GM23338 (cell line): ENCODE results near the gene SLC6A19. TPM values are rescaled to one million over a fixed set of nuclear protein-coding genes. Genes with fewer than 3 reads are reported as not detected.

Experiments
- ATAC-seq: fragments of 200-7000 bp; cut with Tn5 transposase; 3 replicates; pipeline ENCODE4 v1.9.1; 2020
- DNase-seq: peaks from one replicate; pipeline ENCODE4 v3.0.0-alpha.2; 2015; ENCODE audit warnings: low spot score
- H2AFZ ChIP-seq: fragments of 200-600 bp; sonication (generic); 2 replicates; pipeline ENCODE4 v1.8.0; 2016; ENCODE audit warnings: antibody characterized with exemption, mild to moderate bottlenecking, moderate library complexity
- H3F3A ChIP-seq: fragments of 200-600 bp; sonication (generic); replicated peaks from 2 replicates; pipeline ENCODE4 v1.8.0; 2017; ENCODE audit warnings: antibody characterized with exemption, mixed run types, low read depth
- H3K27ac ChIP-seq: fragments of 200-600 bp; sonication (generic); 2 replicates; pipeline ENCODE4 v1.6.1; 2016; ENCODE audit warnings: low read depth
- H3K27me3 ChIP-seq: fragments of 200-600 bp; sonication (generic); 2 replicates; pipeline ENCODE4 v1.8.0; 2016; ENCODE audit warnings: mild to moderate bottlenecking, mixed run types, moderate library complexity; ENCODE audit not compliant: insufficient read depth
- H3K36me3 ChIP-seq: fragments of 200-600 bp; sonication (generic); 2 replicates; pipeline ENCODE4 v1.8.0; 2016; ENCODE audit warnings: mild to moderate bottlenecking; ENCODE audit not compliant: insufficient read depth
- H3K4me1 ChIP-seq: fragments of 200-600 bp; sonication (generic); 2 replicates; pipeline ENCODE4 v1.8.0; 2016; ENCODE audit warnings: mild to moderate bottlenecking, moderate library complexity; ENCODE audit not compliant: insufficient read depth
- H3K4me2 ChIP-seq: fragments of 200-600 bp; sonication (generic); 2 replicates; pipeline ENCODE4 v1.7.1; 2017; ENCODE audit warnings: mixed run types
- H3K4me3 ChIP-seq: fragments of 200-600 bp; sonication (generic); 2 replicates; pipeline ENCODE4 v1.6.1; 2016; ENCODE audit warnings: mixed run types
- H3K79me2 ChIP-seq: fragments of 200-600 bp; sonication (generic); replicated peaks from 2 replicates; pipeline ENCODE4 v1.8.0; 2017; ENCODE audit warnings: mild to moderate bottlenecking; ENCODE audit not compliant: insufficient read depth
- H3K9me2 ChIP-seq: fragments of 200-600 bp; sonication (generic); 2 replicates; pipeline ENCODE4 v1.8.0; 2017; ENCODE audit not compliant: insufficient read depth
- H4K20me1 ChIP-seq: fragments of 200-600 bp; sonication (generic); replicated peaks from 2 replicates; pipeline ENCODE4 v1.8.0; 2017; ENCODE audit warnings: mild to moderate bottlenecking; ENCODE audit not compliant: insufficient read depth
- H3K27ac Mint-ChIP-seq: 2 replicates; pipeline ENCODE4 v1.8.0; 2020; ENCODE audit warnings: inconsistent platforms, mild to moderate bottlenecking, moderate library complexity, mixed read lengths
- H3K27me3 Mint-ChIP-seq: 3 replicates; pipeline ENCODE4 v1.8.0; 2022; ENCODE audit warnings: low read depth, mild to moderate bottlenecking, moderate library complexity, mixed read lengths, inconsistent platforms; ENCODE audit not compliant: insufficient read depth, poor library complexity
- H3K36me3 Mint-ChIP-seq: 3 replicates; pipeline ENCODE4 v1.8.0; 2021; ENCODE audit warnings: low read depth, mild to moderate bottlenecking, inconsistent platforms, moderate library complexity, mixed read lengths
- H3K4me1 Mint-ChIP-seq: 3 replicates; pipeline ENCODE4 v1.8.0; 2020; ENCODE audit warnings: mild to moderate bottlenecking, inconsistent platforms, mixed read lengths
- H3K4me3 Mint-ChIP-seq: 3 replicates; pipeline ENCODE4 v1.8.0; 2021; ENCODE audit warnings: moderate library complexity, mild to moderate bottlenecking, inconsistent platforms, mixed read lengths
- H3K9me3 Mint-ChIP-seq: 3 replicates; pipeline ENCODE4 v1.8.0; 2020; ENCODE audit warnings: moderate library complexity, mild to moderate bottlenecking, inconsistent platforms, mixed read lengths
- CREB1 ChIP-seq: fragments of 250-450 bp; sonication (Bioruptor Pico); IDR thresholded peaks from 2 replicates; pipeline ENCODE4 v1.5.0; 2020; ENCODE audit warnings: low read depth, mild to moderate bottlenecking, moderate library complexity
- EZH2 ChIP-seq: fragments of 200-600 bp; sonication (generic); IDR thresholded peaks from one replicate; pipeline ENCODE4 v1.8.0; 2017; ENCODE audit warnings: antibody characterized with exemption, mild to moderate bottlenecking, low read depth; ENCODE audit not compliant: unreplicated experiment
- EZH2phosphoT487 ChIP-seq: fragments of 200-600 bp; sonication (generic); IDR thresholded peaks from one replicate; pipeline ENCODE4 v1.8.1; 2018; ENCODE audit warnings: antibody characterized with exemption; ENCODE audit not compliant: unreplicated experiment
- JUNB ChIP-seq: IDR thresholded peaks from one replicate; pipeline ENCODE4 v1.6.1; 2016; ENCODE audit warnings: antibody characterized with exemption; ENCODE audit not compliant: unreplicated experiment
- NANOG ChIP-seq: IDR thresholded peaks from 2 replicates; pipeline ENCODE4 v1.6.1; 2016; ENCODE audit warnings: antibody characterized with exemption, borderline replicate concordance
- POLR2AphosphoS5 ChIP-seq: IDR thresholded peaks from 2 replicates; pipeline ENCODE4 v1.6.1; 2016; ENCODE audit warnings: antibody characterized with exemption, low read depth
- STAT1 ChIP-seq: IDR thresholded peaks from one replicate; pipeline ENCODE4 v1.6.1; 2016; ENCODE audit warnings: antibody characterized with exemption; ENCODE audit not compliant: unreplicated experiment
- ZNF114 ChIP-seq: fragments of 250-450 bp; sonication (Bioruptor Pico); IDR thresholded peaks from 2 replicates; pipeline ENCODE4 v1.5.0; 2020; ENCODE audit warnings: mild to moderate bottlenecking, moderate library complexity
- ZNF331 ChIP-seq: fragments of 250-450 bp; sonication (Bioruptor Pico); IDR thresholded peaks from 2 replicates; pipeline ENCODE4 v1.5.0; 2020; ENCODE audit warnings: low read depth, mild to moderate bottlenecking, moderate library complexity
- polyA plus RNA-seq: library from polyadenylated mRNA; unstranded; fragments of >200 nt; fragmentation: Nextera tagmentation; extraction: Ambion mirVana; gene quantifications from 2 replicates; pipeline ENCODE4 v1.2.1, GENCODE V29; 2016
- total RNA-seq: library from RNA; depleted of rRNA; stranded (reverse); fragments of >200 nt; shearing (Covaris generic); gene quantifications from 2 replicates; pipeline ENCODE4 v1.2.3, GENCODE V29; 2014
- TF ChIP-seq, protein P1 (sequence below): fragments of 250-450 bp; sonication (Bioruptor Pico); IDR thresholded peaks from 2 replicates; pipeline ENCODE4 v1.5.0; 2020; ENCODE audit warnings: mild to moderate bottlenecking, moderate library complexity
- TF ChIP-seq, protein P2 (sequence below), 2 experiments: fragments of 200-600 bp in 1 of 2; sonication (generic) in 1 of 2; conservative IDR thresholded peaks; 2 replicates each; pipeline versions ENCODE4 v1.5.1 to v1.6.1; 2016 to 2017; ENCODE audit warnings: antibody characterized with exemption in 2 of 2, low read depth in 2 of 2, mild to moderate bottlenecking in 2 of 2, moderate library complexity in 1 of 2
- TF ChIP-seq, protein P3 (sequence below): IDR thresholded peaks from one replicate; pipeline ENCODE4 v1.6.1; 2018; ENCODE audit warnings: antibody characterized with exemption; ENCODE audit not compliant: unreplicated experiment
- TF ChIP-seq, protein P4 (sequence below): IDR thresholded peaks from 2 replicates; pipeline ENCODE4 v1.6.1; 2016; ENCODE audit warnings: antibody characterized with exemption

The SLC6A19 gene
- total and polyA plus RNA-seq, 2 experiments from 2014 or later: not detected

DNA sequence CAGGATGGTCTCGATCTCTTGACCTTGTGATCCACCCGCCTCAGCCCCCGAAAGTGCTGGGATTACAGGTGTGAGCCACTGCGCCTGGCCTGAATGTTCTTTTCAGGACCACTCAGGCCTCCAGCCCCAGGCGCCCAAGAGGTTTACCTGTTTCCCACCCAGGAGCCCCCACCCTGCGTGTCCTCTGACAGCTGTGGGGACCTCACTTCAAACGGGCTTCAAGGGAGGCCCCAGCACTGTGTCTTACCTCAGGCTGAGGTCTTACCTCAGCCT, 19.1 kb upstream of the SLC6A19 start:
- H3K9me2 ChIP-seq: no peaks in the 10 kb centered on the region

More for the DNA sequence above, 19.1 kb upstream of the SLC6A19 start:
- H3K4me3 Mint-ChIP-seq: no peak overlapping the region
- ATAC-seq: no peak
- no peak overlapping the region for H3K27ac Mint-ChIP-seq
- H3K27me3 Mint-ChIP-seq: peaks cover 5% of the 10 kb centered on the region
- H3K27me3 ChIP-seq: no peaks in the 10 kb centered on the region
- TF ChIP-seq POLR2AphosphoS5 (no peak), ZNF331 (CRISPR knock-in tag) (no peak), STAT1 (no peak), EZH2phosphoT487 (no peak), JUNB (no peak), EZH2 (no peak), CREB1 (CRISPR knock-in tag) (no peak), ZNF114 (CRISPR knock-in tag) (no peak), NANOG (no peak)
- TF ChIP-seq, protein P1, sequence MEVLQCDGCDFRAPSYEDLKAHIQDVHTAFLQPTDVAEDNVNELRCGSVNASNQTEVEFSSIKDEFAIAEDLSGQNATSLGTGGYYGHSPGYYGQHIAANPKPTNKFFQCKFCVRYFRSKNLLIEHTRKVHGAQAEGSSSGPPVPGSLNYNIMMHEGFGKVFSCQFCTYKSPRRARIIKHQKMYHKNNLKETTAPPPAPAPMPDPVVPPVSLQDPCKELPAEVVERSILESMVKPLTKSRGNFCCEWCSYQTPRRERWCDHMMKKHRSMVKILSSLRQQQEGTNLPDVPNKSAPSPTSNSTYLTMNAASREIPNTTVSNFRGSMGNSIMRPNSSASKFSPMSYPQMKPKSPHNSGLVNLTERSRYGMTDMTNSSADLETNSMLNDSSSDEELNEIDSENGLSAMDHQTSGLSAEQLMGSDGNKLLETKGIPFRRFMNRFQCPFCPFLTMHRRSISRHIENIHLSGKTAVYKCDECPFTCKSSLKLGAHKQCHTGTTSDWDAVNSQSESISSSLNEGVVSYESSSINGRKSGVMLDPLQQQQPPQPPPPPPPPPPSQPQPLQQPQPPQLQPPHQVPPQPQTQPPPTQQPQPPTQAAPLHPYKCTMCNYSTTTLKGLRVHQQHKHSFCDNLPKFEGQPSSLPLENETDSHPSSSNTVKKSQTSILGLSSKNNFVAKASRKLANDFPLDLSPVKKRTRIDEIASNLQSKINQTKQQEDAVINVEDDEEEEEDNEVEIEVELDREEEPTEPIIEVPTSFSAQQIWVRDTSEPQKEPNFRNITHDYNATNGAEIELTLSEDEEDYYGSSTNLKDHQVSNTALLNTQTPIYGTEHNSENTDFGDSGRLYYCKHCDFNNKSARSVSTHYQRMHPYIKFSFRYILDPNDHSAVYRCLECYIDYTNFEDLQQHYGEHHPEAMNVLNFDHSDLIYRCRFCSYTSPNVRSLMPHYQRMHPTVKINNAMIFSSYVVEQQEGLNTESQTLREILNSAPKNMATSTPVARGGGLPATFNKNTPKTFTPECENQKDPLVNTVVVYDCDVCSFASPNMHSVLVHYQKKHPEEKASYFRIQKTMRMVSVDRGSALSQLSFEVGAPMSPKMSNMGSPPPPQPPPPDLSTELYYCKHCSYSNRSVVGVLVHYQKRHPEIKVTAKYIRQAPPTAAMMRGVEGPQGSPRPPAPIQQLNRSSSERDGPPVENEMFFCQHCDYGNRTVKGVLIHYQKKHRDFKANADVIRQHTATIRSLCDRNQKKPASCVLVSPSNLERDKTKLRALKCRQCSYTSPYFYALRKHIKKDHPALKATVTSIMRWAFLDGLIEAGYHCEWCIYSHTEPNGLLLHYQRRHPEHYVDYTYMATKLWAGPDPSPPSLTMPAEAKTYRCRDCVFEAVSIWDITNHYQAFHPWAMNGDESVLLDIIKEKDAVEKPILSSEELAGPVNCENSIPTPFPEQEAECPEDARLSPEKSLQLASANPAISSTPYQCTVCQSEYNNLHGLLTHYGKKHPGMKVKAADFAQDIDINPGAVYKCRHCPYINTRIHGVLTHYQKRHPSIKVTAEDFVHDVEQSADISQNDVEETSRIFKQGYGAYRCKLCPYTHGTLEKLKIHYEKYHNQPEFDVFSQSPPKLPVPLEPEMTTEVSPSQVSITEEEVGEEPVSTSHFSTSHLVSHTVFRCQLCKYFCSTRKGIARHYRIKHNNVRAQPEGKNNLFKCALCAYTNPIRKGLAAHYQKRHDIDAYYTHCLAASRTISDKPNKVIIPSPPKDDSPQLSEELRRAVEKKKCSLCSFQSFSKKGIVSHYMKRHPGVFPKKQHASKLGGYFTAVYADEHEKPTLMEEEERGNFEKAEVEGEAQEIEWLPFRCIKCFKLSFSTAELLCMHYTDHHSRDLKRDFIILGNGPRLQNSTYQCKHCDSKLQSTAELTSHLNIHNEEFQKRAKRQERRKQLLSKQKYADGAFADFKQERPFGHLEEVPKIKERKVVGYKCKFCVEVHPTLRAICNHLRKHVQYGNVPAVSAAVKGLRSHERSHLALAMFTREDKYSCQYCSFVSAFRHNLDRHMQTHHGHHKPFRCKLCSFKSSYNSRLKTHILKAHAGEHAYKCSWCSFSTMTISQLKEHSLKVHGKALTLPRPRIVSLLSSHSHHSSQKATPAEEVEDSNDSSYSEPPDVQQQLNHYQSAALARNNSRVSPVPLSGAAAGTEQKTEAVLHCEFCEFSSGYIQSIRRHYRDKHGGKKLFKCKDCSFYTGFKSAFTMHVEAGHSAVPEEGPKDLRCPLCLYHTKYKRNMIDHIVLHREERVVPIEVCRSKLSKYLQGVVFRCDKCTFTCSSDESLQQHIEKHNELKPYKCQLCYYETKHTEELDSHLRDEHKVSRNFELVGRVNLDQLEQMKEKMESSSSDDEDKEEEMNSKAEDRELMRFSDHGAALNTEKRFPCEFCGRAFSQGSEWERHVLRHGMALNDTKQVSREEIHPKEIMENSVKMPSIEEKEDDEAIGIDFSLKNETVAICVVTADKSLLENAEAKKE (CRISPR knock-in tag): no peak
- TF ChIP-seq, protein P2, sequence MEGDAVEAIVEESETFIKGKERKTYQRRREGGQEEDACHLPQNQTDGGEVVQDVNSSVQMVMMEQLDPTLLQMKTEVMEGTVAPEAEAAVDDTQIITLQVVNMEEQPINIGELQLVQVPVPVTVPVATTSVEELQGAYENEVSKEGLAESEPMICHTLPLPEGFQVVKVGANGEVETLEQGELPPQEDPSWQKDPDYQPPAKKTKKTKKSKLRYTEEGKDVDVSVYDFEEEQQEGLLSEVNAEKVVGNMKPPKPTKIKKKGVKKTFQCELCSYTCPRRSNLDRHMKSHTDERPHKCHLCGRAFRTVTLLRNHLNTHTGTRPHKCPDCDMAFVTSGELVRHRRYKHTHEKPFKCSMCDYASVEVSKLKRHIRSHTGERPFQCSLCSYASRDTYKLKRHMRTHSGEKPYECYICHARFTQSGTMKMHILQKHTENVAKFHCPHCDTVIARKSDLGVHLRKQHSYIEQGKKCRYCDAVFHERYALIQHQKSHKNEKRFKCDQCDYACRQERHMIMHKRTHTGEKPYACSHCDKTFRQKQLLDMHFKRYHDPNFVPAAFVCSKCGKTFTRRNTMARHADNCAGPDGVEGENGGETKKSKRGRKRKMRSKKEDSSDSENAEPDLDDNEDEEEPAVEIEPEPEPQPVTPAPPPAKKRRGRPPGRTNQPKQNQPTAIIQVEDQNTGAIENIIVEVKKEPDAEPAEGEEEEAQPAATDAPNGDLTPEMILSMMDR (conservative IDR thresholded peaks at IDR 0.05; ENCODE audit: low read depth in 2 of 2): no peak
- TF ChIP-seq, protein P3, sequence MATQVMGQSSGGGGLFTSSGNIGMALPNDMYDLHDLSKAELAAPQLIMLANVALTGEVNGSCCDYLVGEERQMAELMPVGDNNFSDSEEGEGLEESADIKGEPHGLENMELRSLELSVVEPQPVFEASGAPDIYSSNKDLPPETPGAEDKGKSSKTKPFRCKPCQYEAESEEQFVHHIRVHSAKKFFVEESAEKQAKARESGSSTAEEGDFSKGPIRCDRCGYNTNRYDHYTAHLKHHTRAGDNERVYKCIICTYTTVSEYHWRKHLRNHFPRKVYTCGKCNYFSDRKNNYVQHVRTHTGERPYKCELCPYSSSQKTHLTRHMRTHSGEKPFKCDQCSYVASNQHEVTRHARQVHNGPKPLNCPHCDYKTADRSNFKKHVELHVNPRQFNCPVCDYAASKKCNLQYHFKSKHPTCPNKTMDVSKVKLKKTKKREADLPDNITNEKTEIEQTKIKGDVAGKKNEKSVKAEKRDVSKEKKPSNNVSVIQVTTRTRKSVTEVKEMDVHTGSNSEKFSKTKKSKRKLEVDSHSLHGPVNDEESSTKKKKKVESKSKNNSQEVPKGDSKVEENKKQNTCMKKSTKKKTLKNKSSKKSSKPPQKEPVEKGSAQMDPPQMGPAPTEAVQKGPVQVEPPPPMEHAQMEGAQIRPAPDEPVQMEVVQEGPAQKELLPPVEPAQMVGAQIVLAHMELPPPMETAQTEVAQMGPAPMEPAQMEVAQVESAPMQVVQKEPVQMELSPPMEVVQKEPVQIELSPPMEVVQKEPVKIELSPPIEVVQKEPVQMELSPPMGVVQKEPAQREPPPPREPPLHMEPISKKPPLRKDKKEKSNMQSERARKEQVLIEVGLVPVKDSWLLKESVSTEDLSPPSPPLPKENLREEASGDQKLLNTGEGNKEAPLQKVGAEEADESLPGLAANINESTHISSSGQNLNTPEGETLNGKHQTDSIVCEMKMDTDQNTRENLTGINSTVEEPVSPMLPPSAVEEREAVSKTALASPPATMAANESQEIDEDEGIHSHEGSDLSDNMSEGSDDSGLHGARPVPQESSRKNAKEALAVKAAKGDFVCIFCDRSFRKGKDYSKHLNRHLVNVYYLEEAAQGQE: no peak
- TF ChIP-seq, protein P4, sequence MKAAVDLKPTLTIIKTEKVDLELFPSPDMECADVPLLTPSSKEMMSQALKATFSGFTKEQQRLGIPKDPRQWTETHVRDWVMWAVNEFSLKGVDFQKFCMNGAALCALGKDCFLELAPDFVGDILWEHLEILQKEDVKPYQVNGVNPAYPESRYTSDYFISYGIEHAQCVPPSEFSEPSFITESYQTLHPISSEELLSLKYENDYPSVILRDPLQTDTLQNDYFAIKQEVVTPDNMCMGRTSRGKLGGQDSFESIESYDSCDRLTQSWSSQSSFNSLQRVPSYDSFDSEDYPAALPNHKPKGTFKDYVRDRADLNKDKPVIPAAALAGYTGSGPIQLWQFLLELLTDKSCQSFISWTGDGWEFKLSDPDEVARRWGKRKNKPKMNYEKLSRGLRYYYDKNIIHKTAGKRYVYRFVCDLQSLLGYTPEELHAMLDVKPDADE: no peak
- no peaks in the 10 kb centered on the region for H3K36me3 ChIP-seq
- no peaks in the 10 kb centered on the region for H3K36me3 Mint-ChIP-seq
- no peaks in the 10 kb centered on the region for H3K79me2 ChIP-seq
- DNase-seq: no peak
- no peaks in the 10 kb centered on the region for H4K20me1 ChIP-seq
- H3K4me1 ChIP-seq: no peaks in the 10 kb centered on the region
- no peaks in the 10 kb centered on the region for H3K4me1 Mint-ChIP-seq
- no peaks in the 10 kb centered on the region for H3K9me3 Mint-ChIP-seq
- no peak overlapping the region for H3K27ac ChIP-seq
- no peak overlapping the region for H2AFZ ChIP-seq
- no peak overlapping the region for H3K4me3 ChIP-seq
- H3K4me2 ChIP-seq: no peak overlapping the region
- peaks cover 5% of the 10 kb centered on the region; the same call in 1 of the 2 replicates for H3F3A ChIP-seq
